Hepatocyte (in vitro differentiated cells): ENCODE measurements around the gene FOXF2. TPM values are rescaled to one million over a fixed set of nuclear protein-coding genes. Genes with fewer than 3 reads are reported as not detected.
A peak's percentile ranks its signal among the peaks of the same experiment; 100 is the strongest.

Source experiments
- DNase-seq: peaks from one replicate; pipeline ENCODE4 v3.0.0-alpha.2; 2016; ENCODE audit warnings: low spot score
- H2AFZ ChIP-seq: fragments of 200-600 bp; sonication (generic); 2 replicates; pipeline ENCODE4 v1.6.0; 2016; ENCODE audit warnings: antibody characterized with exemption, mild to moderate bottlenecking
- H3K27ac ChIP-seq: fragments of 200-600 bp; sonication (generic); 2 replicates; pipeline ENCODE4 v1.5.1; 2016; ENCODE audit warnings: mild to moderate bottlenecking
- H3K27me3 ChIP-seq: fragments of 200-600 bp; sonication (generic); 2 replicates; pipeline ENCODE4 v1.6.1; 2016
- H3K36me3 ChIP-seq: fragments of 200-600 bp; sonication (generic); replicated peaks from 2 replicates; pipeline ENCODE4 v1.5.1; 2016; ENCODE audit warnings: low read depth; ENCODE audit not compliant: insufficient read depth
- H3K4me1 ChIP-seq: fragments of 200-600 bp; sonication (generic); 2 replicates; pipeline ENCODE4 v1.5.1; 2016; ENCODE audit warnings: mild to moderate bottlenecking, moderate library complexity; ENCODE audit not compliant: insufficient read depth
- H3K4me2 ChIP-seq: fragments of 200-600 bp; sonication (generic); 2 replicates; pipeline ENCODE4 v1.6.0; 2016
- H3K4me3 ChIP-seq: fragments of 200-600 bp; sonication (generic); 2 replicates; pipeline ENCODE4 v1.5.1; 2016; ENCODE audit warnings: mild to moderate bottlenecking
- H3K79me2 ChIP-seq: fragments of 200-600 bp; sonication (generic); 2 replicates; pipeline ENCODE4 v1.6.0; 2017; ENCODE audit warnings: mild to moderate bottlenecking
- H3K9me2 ChIP-seq: fragments of 200-600 bp; sonication (generic); replicated peaks from 2 replicates; pipeline ENCODE4 v1.6.0; 2017; ENCODE audit warnings: mild to moderate bottlenecking; ENCODE audit not compliant: insufficient read depth
- H3K9me3 ChIP-seq: fragments of 200-600 bp; sonication (generic); 2 replicates; pipeline ENCODE4 v1.5.1; 2016; ENCODE audit warnings: low read depth, mild to moderate bottlenecking
- H4K20me1 ChIP-seq: fragments of 200-600 bp; sonication (generic); 2 replicates; pipeline ENCODE4 v1.6.0; 2016; ENCODE audit warnings: mild to moderate bottlenecking; ENCODE audit not compliant: insufficient read depth, poor library complexity, severe bottlenecking
- CTCF ChIP-seq: fragments of 200-600 bp; sonication (generic); IDR thresholded peaks from 2 replicates; pipeline ENCODE4 v1.5.1; 2016; ENCODE audit warnings: antibody characterized with exemption, mild to moderate bottlenecking; ENCODE audit not compliant: poor library complexity
- EZH2 ChIP-seq: fragments of 200-600 bp; sonication (generic); IDR thresholded peaks from 2 replicates; pipeline ENCODE4 v1.6.1; 2016; ENCODE audit warnings: antibody characterized with exemption, mild to moderate bottlenecking, borderline replicate concordance
- EZH2phosphoT487 ChIP-seq: fragments of 200-600 bp; sonication (generic); IDR thresholded peaks from one replicate; pipeline ENCODE4 v1.6.1; 2018; ENCODE audit warnings: antibody characterized with exemption, mild to moderate bottlenecking, low read depth, moderate library complexity; ENCODE audit not compliant: unreplicated experiment, severe bottlenecking
- WGBS: methylation state at CpG from one replicate; pipeline ENCODE4 v1.1.6; 2016; ENCODE audit warnings: low lambda C conversion rate; ENCODE audit errors: missing lambda C conversion rate; 5-methylcytosine and 5-hydroxymethylcytosine counted together
- polyA plus RNA-seq: library from polyadenylated mRNA; unstranded; fragments of >200 nt; fragmentation: Nextera tagmentation; extraction: Ambion mirVana; gene quantifications from 2 replicates; pipeline ENCODE4 v1.2.1, GENCODE V29; 2016
- total RNA-seq: library from RNA; depleted of rRNA; stranded (reverse); fragments of >200 nt; gene quantifications from 2 replicates; pipeline ENCODE4 v1.2.3, GENCODE V29; 2014

The FOXF2 gene
- total and polyA plus RNA-seq, 2 experiments from 2014 or later = 28.0 to 31.5 TPM

GRCh38 chr6:1412901-1413300 lies 23.5 kb downstream of the FOXF2 start:
- Histone ChIP-seq H3K27ac (peak overlapping the region; percentile 16), H3K4me3 (no peak overlapping the region), H3K4me1 (no peaks in the 10 kb centered on the region), H3K9me2 (no peaks in the 10 kb centered on the region), H4K20me1 (no peaks in the 10 kb centered on the region), H3K4me2 (no peak overlapping the region), H3K27me3 (peaks cover 14% of the 10 kb centered on the region), H3K79me2 (no peaks in the 10 kb centered on the region), H3K36me3 (no peaks in the 10 kb centered on the region), H3K9me3 (no peaks in the 10 kb centered on the region), H2AFZ (no peak overlapping the region)
- no peak for TF ChIP-seq EZH2phosphoT487
- TF ChIP-seq CTCF = no peak
- TF ChIP-seq EZH2 = no peak
- 56% methylated on average over 9 of the region's 9 CpGs for WGBS
- DNase-seq = no peak

GRCh38 chr6:1415416-1416063 lies 26.2 kb downstream of the FOXF2 start:
- no peaks in the 10 kb centered on the region for H3K9me3 ChIP-seq
- H3K27me3 ChIP-seq = peaks cover 14% of the 10 kb centered on the region
- no peak overlapping the region for H3K27ac ChIP-seq
- no peaks in the 10 kb centered on the region for H3K9me2 ChIP-seq
- H2AFZ ChIP-seq = no peak overlapping the region
- WGBS = 93% methylated on average over 10 of the region's 10 CpGs
- H3K4me3 ChIP-seq = no peak overlapping the region
- no peaks in the 10 kb centered on the region for H3K4me1 ChIP-seq
- no peaks in the 10 kb centered on the region for H4K20me1 ChIP-seq
- H3K79me2 ChIP-seq = no peaks in the 10 kb centered on the region
- TF ChIP-seq EZH2 = no peak
- no peak for TF ChIP-seq CTCF
- no peak for TF ChIP-seq EZH2phosphoT487
- no peak for DNase-seq
- no peaks in the 10 kb centered on the region for H3K36me3 ChIP-seq
- no peak overlapping the region for H3K4me2 ChIP-seq

- Histone ChIP-seq H2AFZ (no peak overlapping the region), H3K9me3 (no peaks in the 10 kb centered on the region), H3K4me2 (no peak overlapping the region), H3K4me3 (no peak overlapping the region), H3K27ac (no peak overlapping the region), H4K20me1 (no peaks in the 10 kb centered on the region), H3K79me2 (no peaks in the 10 kb centered on the region), H3K4me1 (no peaks in the 10 kb centered on the region), H3K27me3 (peaks cover 10% of the 10 kb centered on the region), H3K36me3 (no peaks in the 10 kb centered on the region), H3K9me2 (no peaks in the 10 kb centered on the region)
- TF ChIP-seq EZH2phosphoT487 (no peak), CTCF (no peak), EZH2 (no peak)
- 76% methylated on average over 17 of the region's 21 CpGs for WGBS
- no peak for DNase-seq
Observed at GRCh38 chr6:1416191-1416760, 26.9 kb downstream of the FOXF2 start.
